ENCODE results near the gene CBX4. TPM values are rescaled to one million over a fixed set of nuclear protein-coding genes. Genes with fewer than 3 reads are reported as not detected.

CBX4 gene
- total RNA-seq, 1 donor from 2014 or later: 16.9 TPM

DNA sequence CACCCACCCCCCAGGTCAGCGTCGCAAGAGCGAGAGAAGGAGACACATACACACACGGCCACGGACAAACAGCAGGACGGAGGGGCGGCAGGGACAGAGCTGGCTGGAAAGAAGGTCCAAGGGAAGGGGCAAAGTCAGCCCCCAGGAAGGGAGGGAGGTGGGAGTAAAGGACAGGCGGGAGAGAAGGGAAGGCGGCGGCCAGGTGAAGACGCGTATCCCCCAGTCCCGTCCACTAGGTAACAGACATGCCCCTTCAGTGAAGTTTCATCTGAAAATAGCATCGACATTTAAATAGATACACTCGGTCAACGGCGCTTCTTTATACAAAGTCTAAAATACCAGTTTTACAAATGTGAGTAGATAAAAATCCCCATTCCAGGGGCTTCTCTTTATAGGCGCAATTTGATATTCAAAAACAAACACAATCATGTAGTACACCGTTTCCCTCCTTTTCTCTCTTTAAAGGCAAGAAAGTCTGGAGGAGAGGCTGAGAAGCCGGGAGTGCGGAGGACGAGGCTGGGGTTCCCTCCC is 46.8 kb downstream of the CBX4 start:
- H3K4me3 Mint-ChIP-seq (ENCODE audit: unreplicated experiment): no peak overlapping the region
- H3K4me3 ChIP-seq (ENCODE audit: insufficient read depth, low read depth, low read length): no peak overlapping the region

GRCh38 chr17:79791735-79792161 is 47.5 kb downstream of the CBX4 start:
- peaks cover 2% of the 10 kb centered on the region for H3K36me3 Mint-ChIP-seq (ENCODE audit: low read depth, unreplicated experiment)
- Histone ChIP-seq H3K4me3 (ENCODE audit: insufficient read depth, low read depth, low read length) (no peak overlapping the region), H4K20me1 (ENCODE audit: insufficient read depth, low read length) (peaks cover 31% of the 10 kb centered on the region), H2AFZ (ENCODE audit: low read depth, low read length) (no peak overlapping the region), H3K27me3 (ENCODE audit: insufficient read depth, low read length) (peaks cover 48% of the 10 kb centered on the region), H3K4me1 (ENCODE audit: insufficient read depth, low read length) (peaks cover 25% of the 10 kb centered on the region), H3K9ac (ENCODE audit: low read length) (no peak overlapping the region), H3K4me2 (ENCODE audit: low read length) (no peak overlapping the region), H3K79me2 (ENCODE audit: insufficient read depth, low read length) (peaks cover 6% of the 10 kb centered on the region), H3K36me3 (ENCODE audit: insufficient read depth, low read length) (no peaks in the 10 kb centered on the region), H3K9me3 (ENCODE audit: insufficient read depth, low read depth, low read length) (no peaks in the 10 kb centered on the region), H3K27ac (ENCODE audit: low read depth, low read length) (no peak overlapping the region)
- DNase-seq (ENCODE audit: low read depth) (no peak), FAIRE-seq (no peak)
- peaks cover 5% of the 10 kb centered on the region for H3K9me3 Mint-ChIP-seq (ENCODE audit: unreplicated experiment)
- peaks cover 41% of the 10 kb centered on the region for H3K27me3 Mint-ChIP-seq (ENCODE audit: low read depth, unreplicated experiment)
- TF ChIP-seq, protein P1, sequence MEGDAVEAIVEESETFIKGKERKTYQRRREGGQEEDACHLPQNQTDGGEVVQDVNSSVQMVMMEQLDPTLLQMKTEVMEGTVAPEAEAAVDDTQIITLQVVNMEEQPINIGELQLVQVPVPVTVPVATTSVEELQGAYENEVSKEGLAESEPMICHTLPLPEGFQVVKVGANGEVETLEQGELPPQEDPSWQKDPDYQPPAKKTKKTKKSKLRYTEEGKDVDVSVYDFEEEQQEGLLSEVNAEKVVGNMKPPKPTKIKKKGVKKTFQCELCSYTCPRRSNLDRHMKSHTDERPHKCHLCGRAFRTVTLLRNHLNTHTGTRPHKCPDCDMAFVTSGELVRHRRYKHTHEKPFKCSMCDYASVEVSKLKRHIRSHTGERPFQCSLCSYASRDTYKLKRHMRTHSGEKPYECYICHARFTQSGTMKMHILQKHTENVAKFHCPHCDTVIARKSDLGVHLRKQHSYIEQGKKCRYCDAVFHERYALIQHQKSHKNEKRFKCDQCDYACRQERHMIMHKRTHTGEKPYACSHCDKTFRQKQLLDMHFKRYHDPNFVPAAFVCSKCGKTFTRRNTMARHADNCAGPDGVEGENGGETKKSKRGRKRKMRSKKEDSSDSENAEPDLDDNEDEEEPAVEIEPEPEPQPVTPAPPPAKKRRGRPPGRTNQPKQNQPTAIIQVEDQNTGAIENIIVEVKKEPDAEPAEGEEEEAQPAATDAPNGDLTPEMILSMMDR (IDR thresholded peaks at IDR 0.05; ENCODE audit: insufficient read depth, low read depth, low read length): no peak
- TF ChIP-seq EZH2 (IDR thresholded peaks at IDR 0.05; ENCODE audit: insufficient read depth, low read length): no peak
- no peak overlapping the region for H3K4me3 Mint-ChIP-seq (ENCODE audit: unreplicated experiment)
- peaks cover 8% of the 10 kb centered on the region for H3K4me1 Mint-ChIP-seq (ENCODE audit: low read depth, unreplicated experiment)
- H3K27ac Mint-ChIP-seq (ENCODE audit: unreplicated experiment): no peak overlapping the region

More for the DNA sequence above, 46.8 kb downstream of the CBX4 start:
- DNase-seq (ENCODE audit: low read depth) (no peak), FAIRE-seq (no peak)
- Mint-ChIP-seq H3K36me3 (ENCODE audit: low read depth, unreplicated experiment) (peaks cover 2% of the 10 kb centered on the region), H3K27ac (ENCODE audit: unreplicated experiment) (peak overlapping the region; percentile 86), H3K27me3 (ENCODE audit: low read depth, unreplicated experiment) (peaks cover 36% of the 10 kb centered on the region), H3K4me1 (ENCODE audit: low read depth, unreplicated experiment) (peaks cover 8% of the 10 kb centered on the region), H3K9me3 (ENCODE audit: unreplicated experiment) (peaks cover 5% of the 10 kb centered on the region)
- peaks cover 6% of the 10 kb centered on the region for H3K79me2 ChIP-seq (ENCODE audit: insufficient read depth, low read length)
- H3K4me1 ChIP-seq (ENCODE audit: insufficient read depth, low read length): peaks cover 25% of the 10 kb centered on the region
- H4K20me1 ChIP-seq (ENCODE audit: insufficient read depth, low read length): peaks cover 31% of the 10 kb centered on the region
- H3K4me2 ChIP-seq (ENCODE audit: low read length): peak overlapping the region; percentile 91
- no peak overlapping the region for H3K27ac ChIP-seq (ENCODE audit: low read depth, low read length)
- no peaks in the 10 kb centered on the region for H3K9me3 ChIP-seq (ENCODE audit: insufficient read depth, low read depth, low read length)
- no peaks in the 10 kb centered on the region for H3K36me3 ChIP-seq (ENCODE audit: insufficient read depth, low read length)
- no peak overlapping the region for H3K9ac ChIP-seq (ENCODE audit: low read length)
- H3K27me3 ChIP-seq (ENCODE audit: insufficient read depth, low read length): peaks cover 47% of the 10 kb centered on the region
- TF ChIP-seq EZH2 (IDR thresholded peaks at IDR 0.05; ENCODE audit: insufficient read depth, low read length): no peak
- TF ChIP-seq, protein P1 (IDR thresholded peaks at IDR 0.05; ENCODE audit: insufficient read depth, low read depth, low read length): no peak
- no peak overlapping the region for H2AFZ ChIP-seq (ENCODE audit: low read depth, low read length)
